ENCODE measurements around the gene RHBG. TPM values are rescaled to one million over a fixed set of nuclear protein-coding genes. Genes with fewer than 3 reads are reported as not detected.

RHBG gene
- total and polyA plus RNA-seq, 8 donors = 0.16 to 3.5 (median 0.58) TPM

- DNase-seq (no peak), ATAC-seq (no peak), FAIRE-seq (no peak)
- 79 to 81% methylated on average over 10 of the region's 10 CpGs for WGBS, 2 donors
- no peaks in the 10 kb centered on the region for H3K36me3 ChIP-seq
- H3K4me3 ChIP-seq = no peak overlapping the region
- H3K9me3 ChIP-seq = no peaks in the 10 kb centered on the region
- no peak for TF ChIP-seq CTCF (IDR thresholded peaks at IDR 0.05)
- H3K4me1 ChIP-seq = no peaks in the 10 kb centered on the region
- H3K27ac ChIP-seq = no peak overlapping the region
- no peaks in the 10 kb centered on the region for H3K27me3 ChIP-seq
- intact Hi-C loops (cut with DNase I) = no loop called here
These were observed 30.5 kb downstream of the RHBG start for GRCh38 chr1:156399355-156400125.

- FAIRE-seq (no peak), ATAC-seq (no peak), DNase-seq (no peak)
- no peak overlapping the region for H3K27ac ChIP-seq
- TF ChIP-seq CTCF (IDR thresholded peaks at IDR 0.05) = no peak
- H3K4me1 ChIP-seq = no peaks in the 10 kb centered on the region
- 68 to 71% methylated on average over 20 to 25 of the region's 25 CpGs for WGBS, 2 donors
- H3K9me3 ChIP-seq = no peaks in the 10 kb centered on the region
- no peaks in the 10 kb centered on the region for H3K36me3 ChIP-seq
- no peak overlapping the region for H3K4me3 ChIP-seq
- H3K27me3 ChIP-seq = no peaks in the 10 kb centered on the region
- intact Hi-C loops (cut with DNase I) = no loop called here
These were observed 31.4 kb downstream of the RHBG start for GRCh38 chr1:156400191-156400935.

GRCh38 chr1:156401041-156401574, 32.1 kb downstream of the RHBG start:
- Histone ChIP-seq H3K4me3 (no peak overlapping the region), H3K9me3 (no peaks in the 10 kb centered on the region), H3K36me3 (no peaks in the 10 kb centered on the region), H3K27me3 (no peaks in the 10 kb centered on the region), H3K27ac (no peak overlapping the region), H3K4me1 (no peaks in the 10 kb centered on the region)
- 73 to 79% methylated on average over 6 of the region's 6 CpGs for WGBS, 2 donors
- intact Hi-C loops (cut with DNase I) = no loop called here
- TF ChIP-seq CTCF (IDR thresholded peaks at IDR 0.05) = no peak
- DNase-seq = no peak
- ATAC-seq = no peak
- FAIRE-seq = no peak

GRCh38 chr1:156401681-156402081, 32.7 kb downstream of the RHBG start:
- Histone ChIP-seq H3K36me3 (no peaks in the 10 kb centered on the region), H3K4me3 (no peak overlapping the region), H3K27me3 (no peaks in the 10 kb centered on the region), H3K4me1 (no peaks in the 10 kb centered on the region), H3K9me3 (no peaks in the 10 kb centered on the region), H3K27ac (no peak overlapping the region)
- no peak for TF ChIP-seq CTCF (IDR thresholded peaks at IDR 0.05)
- FAIRE-seq (no peak), ATAC-seq (no peak), DNase-seq (no peak)
- intact Hi-C loops (cut with DNase I) = no loop called here
- 42 to 56% methylated on average over 3 of the region's 3 CpGs for WGBS, 2 donors

Measured in pancreas (tissue), 10 donors.